HG03460 (cell line): Measurements from ENCODE around the gene TEK.

Source experiments
- ATAC-seq: cut with Tn5 transposase; IDR thresholded peaks from one replicate; pipeline ENCODE4 v1.9.1; 2021; ENCODE audit not compliant: unreplicated experiment

The TEK gene

GRCh38 chr9:27118916-27119315, 9.9 kb downstream of the TEK start:
- no peak for ATAC-seq

- ATAC-seq = no peak
These were observed 15.1 kb downstream of the TEK start for GRCh38 chr9:27124151-27124550.

- ATAC-seq = no peak
These were observed 16.0 kb downstream of the TEK start for GRCh38 chr9:27125030-27125429.

- no peak for ATAC-seq
These were observed 16.9 kb downstream of the TEK start for GRCh38 chr9:27125936-27126335.

- ATAC-seq = no peak
These were observed 17.6 kb downstream of the TEK start for GRCh38 chr9:27126670-27127069.

GRCh38 chr9:27129221-27129620, 20.2 kb downstream of the TEK start:
- ATAC-seq = no peak

- ATAC-seq = no peak
These were observed 22.7 kb downstream of the TEK start for GRCh38 chr9:27131731-27132130.

- ATAC-seq = no peak
These were observed 24.8 kb downstream of the TEK start for GRCh38 chr9:27133817-27134216.

- ATAC-seq = no peak
These were observed 33.4 kb downstream of the TEK start for GRCh38 chr9:27142299-27142930.

GRCh38 chr9:27145143-27145542, 36.1 kb downstream of the TEK start:
- ATAC-seq = no peak

- no peak for ATAC-seq
These were observed 40.6 kb downstream of the TEK start for GRCh38 chr9:27149651-27150050.

- ATAC-seq = no peak
These were observed 41.9 kb downstream of the TEK start for GRCh38 chr9:27150746-27151406.

GRCh38 chr9:27151693-27152404, 42.8 kb downstream of the TEK start:
- ATAC-seq = no peak

- no peak for ATAC-seq
These were observed 43.3 kb downstream of the TEK start for GRCh38 chr9:27152405-27152718.

GRCh38 chr9:27154908-27155307, 45.9 kb downstream of the TEK start:
- ATAC-seq = no peak

- ATAC-seq = no peak
These were observed 48.1 kb downstream of the TEK start for GRCh38 chr9:27157097-27157496.

- ATAC-seq = no peak
These were observed 48.7 kb downstream of the TEK start for GRCh38 chr9:27157736-27158135.

- no peak for ATAC-seq
These were observed 51.6 kb downstream of the TEK start for GRCh38 chr9:27160636-27161035.

GRCh38 chr9:27162045-27162444, 53.0 kb downstream of the TEK start:
- no peak for ATAC-seq

- no peak for ATAC-seq
These were observed 56.0 kb downstream of the TEK start for GRCh38 chr9:27165068-27165467.

GRCh38 chr9:27165670-27166069, 56.6 kb downstream of the TEK start:
- ATAC-seq = no peak

- no peak for ATAC-seq
These were observed 59.5 kb downstream of the TEK start for GRCh38 chr9:27168496-27168895.
